ENCODE results near the gene MBNL2. TPM values are rescaled to one million over a fixed set of nuclear protein-coding genes. Genes with fewer than 3 reads are reported as not detected.

The MBNL2 gene
- total RNA-seq, 1 experiment from 2014 or later: 0.17 TPM

GRCh38 chr13:97302611-97303010, 80.5 kb downstream of the MBNL2 start:
- H3K14ac ChIP-seq (ENCODE audit: insufficient read depth, low read length): no peak overlapping the region; the same call in 1 of the 2 replicates
- H2AK5ac ChIP-seq (ENCODE audit: insufficient read length, low read length): no peak overlapping the region
- H2BK15ac ChIP-seq (ENCODE audit: low read depth, low read length): no peak overlapping the region
- WGBS (ENCODE audit: extremely low coverage, insufficient read length, low lambda C conversion rate): no CpG with 5 or more reads among the region's 3 CpGs
- no peak overlapping the region for H3T11ph ChIP-seq (ENCODE audit: low read length)
- no peaks in the 10 kb centered on the region for H3K4me1 Mint-ChIP-seq
- no peak overlapping the region for H3K27ac ChIP-seq (ENCODE audit: insufficient read length, low read depth, low read length)
- no peaks in the 10 kb centered on the region; the same call in 1 of the 2 replicates for H3K27me3 Mint-ChIP-seq (ENCODE audit: low read depth)
- no peak for DNase-seq
- H3K18ac ChIP-seq (ENCODE audit: insufficient read length, low read depth, low read length): no peak overlapping the region
- H2BK12ac ChIP-seq (ENCODE audit: insufficient read length, low read depth, low read length): no peak overlapping the region
- H3K9me3 Mint-ChIP-seq: no peaks in the 10 kb centered on the region
- no peak overlapping the region for H2AFZ ChIP-seq (ENCODE audit: low read length)
- no peak overlapping the region for H3K56ac ChIP-seq (ENCODE audit: insufficient read length, low read depth, low read length)
- no peak overlapping the region for H3K9ac ChIP-seq (ENCODE audit: extremely low read depth, insufficient read length, low read length)
- no peak overlapping the region for H3K4me3 Mint-ChIP-seq
- H3K27me3 ChIP-seq (ENCODE audit: insufficient read depth, low read length): no peaks in the 10 kb centered on the region
- no peak for TF ChIP-seq CTCF (conservative IDR thresholded peaks at IDR 0.05)
- H4K5ac ChIP-seq (ENCODE audit: insufficient read length, low read depth, low read length): no peak overlapping the region
- H3K4me2 ChIP-seq (ENCODE audit: insufficient read depth, insufficient read length, low read length): no peak overlapping the region
- H4K91ac ChIP-seq (ENCODE audit: insufficient read length, low read depth, low read length): no peak overlapping the region
- no peaks in the 10 kb centered on the region for H3K9me3 ChIP-seq (ENCODE audit: control insufficient read depth, low read depth, low read length)
- no peak overlapping the region for H3K23ac ChIP-seq (ENCODE audit: insufficient read length, low read depth, low read length)
- no peaks in the 10 kb centered on the region for H3K23me2 ChIP-seq (ENCODE audit: insufficient read length, low read depth, low read length, poor library complexity, severe bottlenecking)
- no peak overlapping the region for H4K8ac ChIP-seq (replicated peaks; ENCODE audit: insufficient read length, low read depth, low read length)
- H3K27ac Mint-ChIP-seq: no peak overlapping the region
- no peaks in the 10 kb centered on the region for H4K20me1 ChIP-seq (ENCODE audit: control insufficient read depth, insufficient read depth, insufficient read length)
- no peak overlapping the region for H2BK5ac ChIP-seq (ENCODE audit: insufficient read length, low read length)
- H3K4ac ChIP-seq (ENCODE audit: low read depth, low read length): no peak overlapping the region
- H3K36me3 Mint-ChIP-seq (ENCODE audit: insufficient read depth in 1 of 3, low read depth in 3 of 3): no peaks in the 10 kb centered on the region
- H2BK20ac ChIP-seq (ENCODE audit: low read depth, low read length, poor library complexity, severe bottlenecking): no peak overlapping the region
- H3K79me2 ChIP-seq (ENCODE audit: insufficient read depth, low read length): no peaks in the 10 kb centered on the region
- H2BK120ac ChIP-seq (ENCODE audit: low read depth, low read length, poor library complexity, severe bottlenecking): no peak overlapping the region
- no peaks in the 10 kb centered on the region for H3K79me1 ChIP-seq (ENCODE audit: insufficient read depth, low read depth, low read length, poor library complexity, severe bottlenecking)
- no peaks in the 10 kb centered on the region for H3K4me1 ChIP-seq (ENCODE audit: insufficient read depth, low read length)

Measured in H9 (cell line).